ENCODE data around the gene OCSTAMP. TPM values are rescaled to one million over a fixed set of nuclear protein-coding genes. Genes with fewer than 3 reads are reported as not detected.

Gene OCSTAMP
- total RNA-seq, 1 experiment from 2014 or later, result not detected

DNA sequence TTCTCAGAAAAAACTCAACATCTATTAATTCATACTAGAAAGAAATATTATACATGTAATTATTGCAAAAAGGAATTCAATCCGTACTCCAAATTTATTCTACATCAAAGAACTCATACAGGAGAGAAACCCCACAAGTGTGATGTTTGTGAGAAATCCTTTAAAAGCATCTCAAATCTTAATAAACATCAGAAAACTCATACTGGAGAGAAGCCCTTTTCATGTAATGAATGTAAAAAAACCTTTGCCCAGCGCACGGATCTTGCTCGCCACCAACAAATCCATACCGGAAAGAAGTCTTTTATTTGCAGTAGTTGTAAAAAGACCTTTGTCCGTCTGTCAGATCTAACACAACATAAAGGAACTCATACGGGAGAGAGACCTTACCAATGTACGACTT, 59.1 kb downstream of the OCSTAMP start:
- Histone ChIP-seq H3K27ac (no peak overlapping the region), H3K36me3 (no peaks in the 10 kb centered on the region), H3K9me3 (replicated peaks) (peaks cover 8% of the 10 kb centered on the region), H3K4me3 (no peak overlapping the region), H3K4me1 (no peaks in the 10 kb centered on the region), H3K27me3 (no peaks in the 10 kb centered on the region)
- DNase-seq, result no peak

Other genes starting within 250 kb of the OCSTAMP start
- 0.06 TPM in 1 of 2 replicates, not detected in the other for gene CDH22, start 242.2 kb downstream of the OCSTAMP start, total RNA-seq (2014; rRNA removed; shearing (Covaris generic))
- gene ELMO2, start 144.0 kb downstream of the OCSTAMP start, total RNA-seq (2014; rRNA removed; shearing (Covaris generic)), result 51.6 and 54.5 TPM in 2 replicates
- gene ZNF334, start 37.1 kb downstream of the OCSTAMP start, total RNA-seq (2014; rRNA removed; shearing (Covaris generic)), result 0.32 and 0.35 TPM in 2 replicates
- not detected in 2 replicates for gene SLC13A3, start 100.8 kb upstream of the OCSTAMP start, total RNA-seq (2014; rRNA removed; shearing (Covaris generic))
- gene TP53RK, start 138.8 kb upstream of the OCSTAMP start, total RNA-seq (2014; rRNA removed; shearing (Covaris generic)), result 41.5 and 45.4 TPM in 2 replicates
- gene SLC2A10, start 159.0 kb upstream of the OCSTAMP start, total RNA-seq (2014; rRNA removed; shearing (Covaris generic)), result 4.6 and 5.1 TPM in 2 replicates